CD4-positive, CD25-positive, alpha-beta regulatory T cell (primary cell): ENCODE measurements around the gene LRP2. TPM values are rescaled to one million over a fixed set of nuclear protein-coding genes. Genes with fewer than 3 reads are reported as not detected.

Experiments used
- ATAC-seq, 2 donors: fragments of 150-1000 bp; cut with Tn5 transposase; one replicate each; pipeline ENCODE4 v1.10.0; 2021; ENCODE audit warnings: low read depth in 2 of 2, moderate number of reproducible peaks in 2 of 2, moderate library complexity in 1 of 2
- DNase-seq, 3 donors: peaks; one replicate each; pipeline versions ENCODE4 v3.0.0 to v3.0.0-alpha.2; 2012 to 2022; ENCODE audit warnings: mixed read lengths in 1 of 3
- H3K27ac ChIP-seq: one replicate; pipeline ENCODE4 v1.7.0; 2013; ENCODE audit warnings: mild to moderate bottlenecking, low read length; ENCODE audit not compliant: insufficient read depth, poor library complexity, severe bottlenecking
- H3K27me3 ChIP-seq: one replicate; pipeline ENCODE4 v1.7.0; 2013; ENCODE audit warnings: low read length; ENCODE audit not compliant: control insufficient read depth, insufficient read depth
- H3K36me3 ChIP-seq: one replicate; pipeline ENCODE4 v1.7.0; 2013; ENCODE audit warnings: mild to moderate bottlenecking, low read length, moderate library complexity; ENCODE audit not compliant: control insufficient read depth, insufficient read depth
- H3K4me1 ChIP-seq: 2 replicates; pipeline ENCODE4 v1.7.0; 2013; ENCODE audit warnings: mild to moderate bottlenecking, low read length; ENCODE audit not compliant: insufficient read depth, control insufficient read depth, poor library complexity, severe bottlenecking
- H3K4me3 ChIP-seq: one replicate; pipeline ENCODE4 v1.7.0; 2013; ENCODE audit warnings: low read depth, mild to moderate bottlenecking, low read length, moderate library complexity
- H3K9me3 ChIP-seq, 2 experiments: 1 replicate in 1 of 2; 2 replicates in 1 of 2; pipeline ENCODE4 v1.7.0; 2013; ENCODE audit warnings: low read length in 2 of 2, mild to moderate bottlenecking in 1 of 2, moderate library complexity in 1 of 2; ENCODE audit not compliant: control insufficient read depth in 2 of 2
- H3K27ac Mint-ChIP-seq, 3 donors: one replicate each; pipeline ENCODE4 v1.8.0; 2020 to 2022; ENCODE audit warnings: mild to moderate bottlenecking in 3 of 3, mixed read lengths in 3 of 3, moderate library complexity in 2 of 3
- H3K27me3 Mint-ChIP-seq: one replicate; pipeline ENCODE4 v1.8.0; 2022; ENCODE audit warnings: mild to moderate bottlenecking, mixed read lengths
- H3K36me3 Mint-ChIP-seq: one replicate; pipeline ENCODE4 v1.8.0; 2020; ENCODE audit warnings: mixed read lengths
- H3K4me1 Mint-ChIP-seq, 4 donors: one replicate each; pipeline ENCODE4 v1.8.0; 2020 to 2022; ENCODE audit warnings: mixed read lengths in 4 of 4, mild to moderate bottlenecking in 1 of 4
- H3K4me3 Mint-ChIP-seq, 4 donors: one replicate each; pipeline ENCODE4 v1.8.0; 2020 to 2022; ENCODE audit warnings: mild to moderate bottlenecking in 4 of 4, mixed read lengths in 4 of 4, moderate library complexity in 3 of 4
- H3K9me3 Mint-ChIP-seq, 7 donors: one replicate each; pipeline ENCODE4 v1.8.0; 2020 to 2022; ENCODE audit warnings: mixed read lengths in 7 of 7, mild to moderate bottlenecking in 3 of 7, moderate library complexity in 2 of 7
- polyA plus RNA-seq, 4 donors: library from polyadenylated mRNA; unstranded; fragments of 300-500 nt; fragmentation: Illumina TruSeq; gene quantifications; one replicate each; pipeline ENCODE4 v1.2.3, GENCODE V29; 2021
- total RNA-seq: library from RNA; stranded (reverse); gene quantifications from one replicate; pipeline ENCODE4 v1.2.3, GENCODE V29; 2022

LRP2 gene
- total and polyA plus RNA-seq, 5 donors from 2014 or later, result not detected

- Histone ChIP-seq H3K4me3 (no peak overlapping the region), H3K9me3 (no peaks in the 10 kb centered on the region), H3K27ac (no peak overlapping the region), H3K4me1 (no peaks in the 10 kb centered on the region), H3K36me3 (no peaks in the 10 kb centered on the region), H3K27me3 (no peaks in the 10 kb centered on the region)
- no peaks in the 10 kb centered on the region for H3K36me3 Mint-ChIP-seq
- H3K4me3 Mint-ChIP-seq, result no peak overlapping the region
- H3K27me3 Mint-ChIP-seq, result no peaks in the 10 kb centered on the region
- DNase-seq (no peak), ATAC-seq (no peak)
- no peaks in the 10 kb centered on the region for H3K4me1 Mint-ChIP-seq
- no peak overlapping the region for H3K27ac Mint-ChIP-seq
- peaks cover 0 to 1% (median 0%) of the 10 kb centered on the region in 7 donors for H3K9me3 Mint-ChIP-seq
Measured at GRCh38 chr2:169162613-169163012, 199.7 kb downstream of the LRP2 start.

GRCh38 chr2:169160926-169161481, 201.3 kb downstream of the LRP2 start:
- no peak overlapping the region for H3K4me3 ChIP-seq
- H3K4me3 Mint-ChIP-seq, result no peak overlapping the region
- H3K27ac ChIP-seq, result no peak overlapping the region
- ATAC-seq (no peak), DNase-seq (no peak)
- H3K9me3 Mint-ChIP-seq, result peaks cover 0 to 1% (median 0%) of the 10 kb centered on the region in 7 donors
- H3K27me3 Mint-ChIP-seq, result no peaks in the 10 kb centered on the region
- H3K4me1 Mint-ChIP-seq, result no peaks in the 10 kb centered on the region
- H3K27ac Mint-ChIP-seq, result no peak overlapping the region
- peaks cover 2% of the 10 kb centered on the region for H3K27me3 ChIP-seq
- H3K36me3 Mint-ChIP-seq, result no peaks in the 10 kb centered on the region
- H3K36me3 ChIP-seq, result no peaks in the 10 kb centered on the region
- no peaks in the 10 kb centered on the region for H3K9me3 ChIP-seq
- H3K4me1 ChIP-seq, result no peaks in the 10 kb centered on the region

GRCh38 chr2:169159686-169160085, 202.6 kb downstream of the LRP2 start:
- Histone ChIP-seq H3K4me1 (no peaks in the 10 kb centered on the region), H3K9me3 (no peaks in the 10 kb centered on the region), H3K4me3 (no peak overlapping the region), H3K27ac (no peak overlapping the region), H3K27me3 (peaks cover 2% of the 10 kb centered on the region), H3K36me3 (no peaks in the 10 kb centered on the region)
- Mint-ChIP-seq H3K27ac (no peak overlapping the region), H3K4me3 (no peak overlapping the region), H3K36me3 (no peaks in the 10 kb centered on the region), H3K9me3 (peaks cover 0 to 3% (median 0%) of the 10 kb centered on the region in 7 donors), H3K27me3 (no peaks in the 10 kb centered on the region), H3K4me1 (no peaks in the 10 kb centered on the region)
- no peak for DNase-seq
- ATAC-seq, result no peak

- Mint-ChIP-seq H3K4me1 (no peaks in the 10 kb centered on the region), H3K27me3 (peaks cover 3% of the 10 kb centered on the region)
Measured at GRCh38 chr2:169158874-169159273, 203.5 kb downstream of the LRP2 start.

GRCh38 chr2:169146220-169146619, 216.1 kb downstream of the LRP2 start:
- Histone ChIP-seq H3K27me3 (peaks cover 3% of the 10 kb centered on the region), H3K9me3 (no peaks in the 10 kb centered on the region), H3K4me1 (no peaks in the 10 kb centered on the region), H3K27ac (no peak overlapping the region), H3K4me3 (no peak overlapping the region), H3K36me3 (no peaks in the 10 kb centered on the region)
- DNase-seq, result no peak
- Mint-ChIP-seq H3K4me1 (no peaks in the 10 kb centered on the region), H3K4me3 (no peak overlapping the region), H3K9me3 (no peaks in the 10 kb centered on the region), H3K27me3 (no peaks in the 10 kb centered on the region), H3K36me3 (no peaks in the 10 kb centered on the region), H3K27ac (no peak overlapping the region)
- no peak for ATAC-seq

More at GRCh38 chr2:169158874-169159273, 203.5 kb downstream of the LRP2 start:
- H3K36me3 ChIP-seq, result no peaks in the 10 kb centered on the region
- Mint-ChIP-seq H3K9me3 (peaks cover 0 to 9% (median 3%) of the 10 kb centered on the region in 7 donors), H3K27ac (no peak overlapping the region), H3K36me3 (no peaks in the 10 kb centered on the region), H3K4me3 (peak overlapping the region in 1 of 4 donors; percentile 27)
- no peak overlapping the region for H3K4me3 ChIP-seq
- DNase-seq (no peak), ATAC-seq (no peak)
- no peaks in the 10 kb centered on the region for H3K4me1 ChIP-seq
- H3K27me3 ChIP-seq, result peaks cover 2% of the 10 kb centered on the region
- H3K9me3 ChIP-seq, result no peaks in the 10 kb centered on the region
- H3K27ac ChIP-seq, result no peak overlapping the region

- no peak overlapping the region for H3K27ac Mint-ChIP-seq
Measured at GRCh38 chr2:169143998-169144397, 218.3 kb downstream of the LRP2 start.

GRCh38 chr2:169141713-169142352, 220.5 kb downstream of the LRP2 start:
- H3K4me3 ChIP-seq, result no peak overlapping the region
- no peaks in the 10 kb centered on the region for H3K27me3 ChIP-seq
- Mint-ChIP-seq H3K9me3 (peaks cover 0 to 1% (median 0%) of the 10 kb centered on the region in 7 donors), H3K27me3 (peaks cover 6% of the 10 kb centered on the region), H3K4me1 (no peaks in the 10 kb centered on the region), H3K4me3 (no peak overlapping the region), H3K36me3 (no peaks in the 10 kb centered on the region), H3K27ac (no peak overlapping the region)
- ATAC-seq, result peak in 1 of 2 donors; percentile 32
- H3K36me3 ChIP-seq, result no peaks in the 10 kb centered on the region
- H3K4me1 ChIP-seq, result no peaks in the 10 kb centered on the region
- no peak overlapping the region for H3K27ac ChIP-seq
- DNase-seq, result peak; percentile 13 to 52 (median 44)
- H3K9me3 ChIP-seq, result no peaks in the 10 kb centered on the region

More at GRCh38 chr2:169143998-169144397, 218.3 kb downstream of the LRP2 start:
- no peaks in the 10 kb centered on the region for H3K4me1 Mint-ChIP-seq
- no peaks in the 10 kb centered on the region for H3K9me3 ChIP-seq
- DNase-seq (no peak), ATAC-seq (no peak)
- H3K9me3 Mint-ChIP-seq, result peaks cover 0 to 1% (median 0%) of the 10 kb centered on the region in 7 donors
- no peak overlapping the region for H3K4me3 Mint-ChIP-seq
- no peak overlapping the region for H3K4me3 ChIP-seq
- peaks cover 6% of the 10 kb centered on the region for H3K27me3 Mint-ChIP-seq
- no peaks in the 10 kb centered on the region for H3K36me3 ChIP-seq
- H3K27ac ChIP-seq, result no peak overlapping the region
- H3K4me1 ChIP-seq, result no peaks in the 10 kb centered on the region
- H3K36me3 Mint-ChIP-seq, result no peaks in the 10 kb centered on the region
- H3K27me3 ChIP-seq, result no peaks in the 10 kb centered on the region
